Left colon (tissue), 2 donors: Measurements from ENCODE around the gene POMGNT2. TPM values are rescaled to one million over a fixed set of nuclear protein-coding genes. Genes with fewer than 3 reads are reported as not detected.

Experiments
- ATAC-seq: fragments of 200-7000 bp; cut with Tn5 transposase; one replicate; pipeline ENCODE4 v1.9.1; 2020; ENCODE audit warnings: mild to moderate bottlenecking, moderate library complexity
- DNase-seq, 2 donors: peaks; one replicate each; pipeline ENCODE4 v3.0.0-alpha.2; 2020
- intact Hi-C, 2 donors: fragments of 100-400 bp; cut with DNase I in 1 of 2; cut with micrococcal nuclease in 1 of 2; formaldehyde crosslinking; loops; one replicate each; pipeline versions ENCODE4 v1.11.2 to v1.14.0; 2022; cut with DNase I, micrococcal nuclease
- total RNA-seq, 2 donors: library from RNA; stranded (reverse); fragmentation: NEBNext Ultra II Directional; extraction: Animal tissue kit (Norgen Biotek cat#: 25700); gene quantifications; one replicate each; pipeline ENCODE4 v1.2.1, GENCODE V29; 2021
- donor health status: DM: no; HTN: no; CAD: no.
- donor health status: DM: yes; HTN: yes; CAD: no.

POMGNT2 gene
- total RNA-seq, 2 donors from 2014 or later = 3.7 to 5.1 TPM

DNA sequence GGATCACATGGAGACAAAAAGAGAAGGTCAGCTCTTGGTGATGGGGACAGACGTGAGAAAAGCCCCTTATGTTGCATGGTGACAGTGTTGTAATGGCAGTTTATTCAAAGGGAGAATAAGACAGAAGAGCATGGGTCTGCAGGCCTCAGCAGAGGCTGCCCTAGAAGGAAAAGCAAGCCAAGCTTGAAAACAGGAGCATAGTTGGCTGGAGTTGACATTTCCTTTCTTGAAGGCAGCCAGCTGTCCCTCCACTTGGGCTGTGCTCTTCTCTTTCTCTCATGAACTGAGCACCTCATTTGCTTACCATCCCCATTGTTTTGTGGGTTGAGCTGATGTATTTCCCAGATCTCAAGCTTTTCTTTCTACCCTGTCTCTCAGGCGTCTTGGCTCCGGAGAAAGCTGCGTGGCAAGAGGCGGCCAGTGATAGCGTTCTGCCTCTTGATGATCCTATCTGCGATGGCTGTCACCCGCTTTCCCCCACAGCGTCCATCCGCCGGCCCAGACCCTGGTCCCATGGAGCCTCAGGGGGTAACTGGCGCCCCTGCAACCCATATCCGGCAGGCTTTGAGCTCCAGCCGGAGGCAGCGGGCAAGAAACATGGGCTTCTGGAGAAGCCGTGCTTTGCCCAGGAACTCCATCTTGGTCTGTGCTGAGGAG is 73.9 kb downstream of the POMGNT2 start:
- no peak for ATAC-seq
- DNase-seq = no peak
- intact Hi-C loops = no loop called here

DNA sequence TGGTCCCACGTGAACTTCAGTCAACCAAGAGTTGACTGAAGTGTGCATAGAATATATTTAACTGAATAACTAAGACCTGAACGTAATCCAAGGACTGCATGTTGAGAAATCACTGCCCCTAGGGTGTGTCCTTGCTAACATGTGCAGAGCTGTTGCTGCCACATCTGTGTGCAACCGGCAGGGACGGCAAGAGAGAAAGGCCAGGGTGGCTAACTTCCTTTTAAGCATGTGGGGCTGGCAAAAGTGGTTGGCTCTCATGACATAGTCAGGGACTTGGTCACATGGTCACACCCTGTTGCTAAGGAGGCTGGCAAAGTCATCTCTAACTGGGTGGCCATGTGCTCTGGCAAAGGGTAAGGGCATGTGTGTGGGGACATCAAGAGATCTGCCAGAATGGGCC is 74.4 kb downstream of the POMGNT2 start:
- intact Hi-C loops = no loop called here
- no peak for ATAC-seq
- DNase-seq = no peak

DNA sequence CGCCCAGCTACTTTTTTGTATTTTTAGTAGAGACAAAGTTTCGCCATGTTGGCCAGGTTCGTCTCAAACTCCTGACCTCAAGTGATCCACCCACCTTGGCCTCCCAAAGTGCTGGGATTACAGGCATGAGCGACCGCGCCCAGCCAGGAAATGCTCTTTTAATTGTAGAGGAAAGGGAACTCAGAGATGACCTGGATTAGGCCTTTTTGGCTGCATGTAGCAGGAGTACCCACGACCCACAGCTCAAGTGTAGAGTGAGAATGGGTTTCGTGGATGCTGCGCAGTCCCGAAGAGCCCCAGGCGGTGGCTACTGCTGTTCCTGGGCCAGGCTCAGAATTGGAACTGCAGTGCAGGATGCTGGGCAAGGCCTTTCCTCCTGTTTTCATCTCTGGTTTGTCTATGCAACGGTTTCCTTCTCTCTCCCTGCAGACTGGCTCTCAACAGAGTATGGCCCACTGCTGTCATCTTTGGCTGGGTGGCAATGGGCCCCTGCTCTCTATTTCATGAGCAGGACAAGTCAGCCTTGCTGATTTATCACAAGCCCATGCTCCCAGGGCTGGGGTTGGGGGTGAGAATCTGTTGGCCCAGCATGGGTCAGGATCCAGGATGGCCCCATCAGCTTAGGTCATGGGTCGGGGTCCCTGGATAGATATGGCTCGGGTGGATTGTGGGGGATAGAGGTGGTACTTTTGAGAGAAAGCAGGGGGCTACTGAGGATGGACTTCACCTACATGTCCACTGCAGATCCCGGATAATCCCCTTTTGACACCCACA is 75.5 kb downstream of the POMGNT2 start:
- DNase-seq (no peak), ATAC-seq (no peak)
- intact Hi-C loops = no loop called here

Other genes starting within 250 kb of the POMGNT2 start
- gene CYP8B1, start 230.2 kb downstream of the POMGNT2 start, total RNA-seq = not detected
- gene ZNF662, start 199.9 kb downstream of the POMGNT2 start, total RNA-seq = 1 to 10 TPM; 5.9 to 7.7 TPM
- gene GASK1A, start 126.8 kb downstream of the POMGNT2 start, total RNA-seq = 1 to 10 TPM; 1.1 to 2.5 TPM
- 10 to 100 TPM; 27.7 to 31.7 TPM for gene SNRK, start 180.5 kb upstream of the POMGNT2 start, total RNA-seq